Colon (tissue), 2 donors: ENCODE data around the gene CEACAM16.
"Not testable (repeated sequence)": the region's sequence is repeated elsewhere in the genome, so short reads cannot be mapped to it uniquely, and the experiment has no call there.

ENCODE experiments used
- FAIRE-seq: peaks from 2 replicates; lab custom pipeline; 2012; peaks lifted over from hg19 to GRCh38; lab: Jason Lieb, UNC
- donor health status: control.
- donor health status: control.

Gene CEACAM16

DNA sequence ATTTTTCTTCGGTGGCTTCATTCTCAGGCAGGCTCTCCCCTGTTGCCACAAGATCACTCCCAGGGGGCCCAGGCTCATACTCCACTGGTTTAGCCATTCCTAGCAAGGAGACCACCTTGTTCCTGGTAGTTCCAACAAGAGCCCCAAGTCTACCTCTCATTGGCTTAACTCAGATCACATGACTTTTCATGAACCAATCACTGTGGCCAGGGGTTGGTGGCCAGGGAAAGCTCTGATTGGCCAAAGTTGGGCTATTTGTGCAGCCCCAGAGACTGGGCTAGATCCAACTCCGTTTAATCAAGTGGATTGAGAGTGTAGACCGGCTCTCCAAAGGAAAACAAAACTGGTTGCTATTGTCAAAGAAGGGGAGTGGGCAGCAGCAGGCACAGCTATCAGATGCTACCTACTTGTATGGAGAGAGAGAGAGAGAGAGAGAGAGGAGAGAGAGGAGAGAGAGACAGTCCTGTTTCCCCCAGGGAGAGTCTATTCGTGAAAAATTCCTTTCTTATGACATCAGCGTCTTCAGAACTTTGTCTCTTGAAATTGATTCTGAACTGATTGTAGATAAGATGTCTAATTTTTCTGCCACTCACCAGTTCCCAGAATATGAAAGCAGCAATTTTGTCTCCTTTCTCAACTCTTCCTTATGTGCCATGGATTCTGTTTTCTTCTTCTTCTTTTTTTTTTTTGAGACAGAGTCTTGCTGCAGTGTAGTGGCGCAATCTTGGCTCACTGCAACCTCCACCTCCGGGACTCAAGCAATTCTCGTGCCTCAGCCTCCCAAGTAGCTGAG is 21.7 kb upstream of the CEACAM16 start:
- no peak for FAIRE-seq

DNA sequence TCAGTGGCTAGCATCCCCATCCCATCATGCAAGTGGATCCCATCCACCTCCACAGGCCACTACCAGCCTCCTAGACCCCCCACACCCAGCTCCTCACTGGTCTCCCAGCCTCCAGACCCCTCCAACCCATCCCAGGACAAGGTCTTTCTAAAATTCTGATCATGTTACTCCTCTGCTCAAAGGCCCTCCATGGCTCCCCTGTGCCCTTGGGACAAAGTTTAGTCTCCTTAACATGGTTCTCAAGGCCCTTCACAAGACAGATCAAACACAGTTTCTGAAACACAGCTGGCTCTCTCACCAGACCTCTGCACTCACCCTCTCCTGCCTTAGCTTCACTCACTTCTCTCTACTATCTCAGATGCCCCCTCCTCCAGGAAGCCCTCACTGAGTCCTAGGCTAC is 18.4 kb upstream of the CEACAM16 start:
- FAIRE-seq: no peak

DNA sequence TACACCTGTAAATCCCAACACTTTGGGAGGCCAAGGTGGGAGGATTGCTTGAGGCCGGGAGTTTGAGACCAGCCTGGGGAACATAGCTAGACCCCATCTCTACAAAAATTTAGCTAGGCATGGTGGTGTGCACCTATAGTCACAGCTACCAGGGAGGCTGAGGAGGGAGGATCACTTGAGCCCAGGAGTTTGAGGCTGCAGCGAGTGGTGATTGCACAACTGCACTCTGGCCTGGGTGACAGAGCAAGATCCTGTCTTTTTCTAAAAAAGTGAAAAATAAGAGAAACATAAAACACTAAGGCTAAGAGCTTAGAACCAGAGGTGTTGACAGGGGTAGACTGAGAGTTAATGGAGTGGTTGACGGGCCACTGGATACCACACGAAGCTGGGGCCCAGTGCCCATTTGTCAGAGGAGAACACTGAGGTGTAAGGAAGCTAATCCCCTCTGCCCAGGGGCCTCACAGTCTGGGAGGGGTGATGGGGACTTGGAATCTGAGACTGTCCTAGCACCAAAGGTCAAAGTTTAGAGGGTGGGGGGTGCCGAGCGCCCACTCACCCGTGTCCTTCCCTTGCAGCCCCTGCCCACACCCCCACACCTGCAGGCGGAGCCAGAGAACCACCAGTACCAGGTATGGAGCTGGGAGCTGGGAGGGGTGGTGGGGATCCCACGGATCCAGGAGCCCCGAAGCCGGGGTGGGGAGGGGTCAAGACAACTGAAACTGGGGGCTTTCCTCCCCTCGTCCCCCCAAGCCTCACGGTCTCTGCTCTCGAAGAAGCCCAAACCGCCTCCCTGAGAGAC is 16.8 kb upstream of the CEACAM16 start:
- no peak for FAIRE-seq

DNA sequence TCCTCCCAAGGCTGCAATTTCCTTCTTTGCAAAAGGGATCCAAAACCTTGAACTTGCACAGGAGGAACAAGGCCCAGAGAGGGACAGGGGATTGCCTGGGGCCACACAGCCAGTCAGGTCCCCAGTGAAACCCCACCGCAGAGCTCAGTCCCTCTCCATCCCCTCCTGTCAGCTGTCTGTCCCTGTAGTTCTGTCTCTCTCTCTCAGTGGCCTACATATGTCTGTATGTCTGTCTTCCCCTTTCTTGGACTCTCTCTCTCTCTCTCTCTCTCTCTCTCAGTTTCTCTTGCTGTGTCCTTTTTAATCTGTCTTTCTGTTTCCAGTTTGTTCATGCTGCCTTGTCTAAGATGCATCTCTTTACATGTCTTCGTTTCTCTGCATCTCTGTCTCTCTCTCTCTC is 16.1 kb upstream of the CEACAM16 start:
- FAIRE-seq: no peak

DNA sequence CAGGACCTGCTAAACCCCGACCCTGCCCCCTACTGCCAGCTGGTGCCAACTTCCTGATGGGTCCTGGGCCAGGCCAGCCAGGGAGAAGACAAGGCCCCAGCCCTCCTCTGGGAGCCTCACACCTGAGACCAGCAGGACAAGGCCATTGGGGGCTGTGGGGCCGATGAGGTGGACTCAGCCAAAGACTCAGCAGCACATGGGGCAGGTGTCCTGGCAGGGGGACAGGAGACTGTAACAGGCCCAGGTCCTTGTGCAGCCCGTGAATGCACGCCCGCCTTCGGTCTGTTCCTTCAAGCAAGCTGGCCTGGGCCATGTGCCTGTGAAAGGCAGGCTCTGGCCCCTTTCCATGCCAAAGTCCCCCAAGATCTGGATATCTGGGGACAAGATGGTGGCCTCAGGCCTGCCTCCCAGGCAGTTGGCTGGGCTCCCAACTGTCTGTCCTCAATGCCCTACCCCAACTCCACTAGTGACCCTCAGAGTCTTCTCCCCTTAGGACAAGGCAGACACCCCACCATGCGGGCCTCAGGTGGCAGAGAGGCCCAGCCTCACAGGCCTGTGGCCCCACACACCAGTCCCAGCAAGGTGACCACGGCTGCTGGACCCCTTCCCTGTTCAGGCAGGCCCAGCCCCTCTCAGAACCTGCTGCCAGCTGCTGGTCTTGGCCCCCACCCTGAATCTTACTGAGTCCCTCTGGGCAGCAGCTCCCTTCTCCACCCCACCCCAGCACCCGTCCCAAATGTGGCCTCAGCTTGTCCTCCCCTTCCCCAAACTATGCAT is 15.3 kb upstream of the CEACAM16 start:
- no peak for FAIRE-seq

DNA sequence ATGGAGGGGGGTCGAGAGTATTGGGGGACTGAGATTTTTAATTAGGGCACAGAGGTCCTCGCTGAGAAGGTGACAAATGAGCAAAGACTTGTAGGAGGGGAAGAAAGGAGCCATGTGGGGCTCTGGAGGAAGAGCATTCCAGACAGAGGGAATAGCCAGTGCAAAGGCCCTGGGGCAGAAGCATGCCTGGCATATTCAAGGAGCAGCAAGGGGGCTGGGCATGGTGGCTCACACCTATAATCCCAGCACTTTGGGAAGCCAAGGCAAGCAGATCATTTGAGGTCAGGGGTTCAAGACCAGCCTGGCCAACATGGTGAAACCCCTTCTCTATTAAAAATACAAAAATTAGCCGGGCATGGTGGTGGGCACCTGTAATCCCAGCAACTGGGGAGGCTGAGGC is 14.6 kb upstream of the CEACAM16 start:
- not testable (repeated sequence) for FAIRE-seq

DNA sequence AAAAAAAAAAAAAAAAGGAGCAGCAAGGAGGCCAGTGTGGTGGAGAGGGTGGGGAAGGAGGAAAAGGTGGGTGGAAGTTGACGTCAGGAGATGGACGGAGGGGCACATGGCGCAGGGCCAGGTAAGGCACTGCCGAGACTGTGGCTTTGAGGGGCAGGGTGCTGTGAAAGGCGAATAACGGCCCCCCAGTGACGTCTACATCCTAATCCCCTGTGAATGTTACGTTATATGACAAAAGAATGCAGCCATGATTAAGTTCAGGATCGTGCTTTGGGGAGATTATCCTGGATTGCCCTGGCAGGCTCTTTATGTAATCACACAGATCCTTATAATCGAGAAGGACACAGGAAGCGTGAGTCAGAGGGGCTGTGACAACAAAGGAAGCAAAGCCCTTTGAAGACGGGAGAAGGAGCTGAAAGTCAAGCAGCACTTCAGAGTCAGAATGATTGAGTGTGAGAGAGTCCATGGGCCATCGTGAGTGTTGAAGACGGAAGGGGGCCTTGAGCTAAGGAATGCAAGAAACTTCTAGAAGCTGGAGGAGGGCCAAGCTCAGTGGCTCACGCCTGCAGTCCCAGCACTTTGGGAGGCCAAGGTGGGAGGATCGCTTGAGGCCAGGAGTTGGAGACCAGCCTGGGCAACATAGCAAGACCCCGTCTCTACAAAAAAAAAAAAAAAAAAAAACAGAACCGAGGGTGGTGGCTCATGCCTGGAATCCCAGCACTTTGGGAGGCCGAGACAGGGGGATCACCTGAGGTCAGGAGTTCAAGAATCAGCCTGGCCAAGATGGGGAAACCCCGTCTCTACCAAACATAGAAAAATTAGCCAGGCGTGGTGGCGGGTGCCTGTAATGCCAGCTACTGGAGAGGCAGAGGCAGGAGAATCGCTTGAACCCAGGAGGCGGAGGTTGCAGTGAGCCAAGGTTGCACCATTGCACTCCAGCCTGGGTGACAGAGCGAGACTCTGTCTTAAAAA is 13.8 kb upstream of the CEACAM16 start:
- FAIRE-seq: no peak

DNA sequence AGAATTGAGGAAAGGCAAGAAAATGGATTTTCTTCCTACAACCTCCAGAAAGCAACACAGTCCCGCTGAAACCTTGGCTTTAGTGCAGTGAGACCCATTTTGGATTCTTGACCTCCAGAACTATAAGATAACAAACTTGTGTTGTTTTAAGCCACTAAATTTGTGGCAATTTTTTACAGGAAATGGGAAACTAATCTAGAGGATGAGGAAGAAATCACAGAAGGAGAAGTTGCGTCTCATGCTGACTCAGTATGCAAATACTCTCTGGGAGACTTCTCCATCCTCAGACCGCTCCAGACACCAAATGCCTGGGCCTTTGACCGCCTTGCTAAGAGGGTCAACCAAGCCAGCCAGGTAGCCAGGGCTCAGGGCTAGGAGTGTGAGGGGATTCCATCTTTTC is 13.1 kb upstream of the CEACAM16 start:
- no peak for FAIRE-seq

DNA sequence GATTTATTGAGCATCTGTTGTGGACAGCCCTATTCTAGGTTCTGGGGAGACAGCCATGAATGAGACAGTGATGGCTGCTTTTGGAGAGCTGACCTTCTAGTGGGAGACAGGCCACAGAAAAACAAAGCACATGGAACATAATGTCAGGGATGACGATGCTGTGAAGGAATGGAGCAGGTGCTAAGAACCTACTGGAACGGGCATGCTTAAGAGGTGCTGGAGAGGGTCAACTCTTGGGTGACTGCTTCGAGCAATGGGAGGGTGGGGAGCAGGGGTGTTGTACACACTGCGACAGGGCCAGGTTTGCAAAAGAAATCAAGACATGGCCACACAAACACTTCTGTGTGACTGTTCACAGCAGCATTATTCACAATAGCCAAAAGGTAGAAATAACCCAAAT is 12.1 kb upstream of the CEACAM16 start:
- FAIRE-seq: no peak

DNA sequence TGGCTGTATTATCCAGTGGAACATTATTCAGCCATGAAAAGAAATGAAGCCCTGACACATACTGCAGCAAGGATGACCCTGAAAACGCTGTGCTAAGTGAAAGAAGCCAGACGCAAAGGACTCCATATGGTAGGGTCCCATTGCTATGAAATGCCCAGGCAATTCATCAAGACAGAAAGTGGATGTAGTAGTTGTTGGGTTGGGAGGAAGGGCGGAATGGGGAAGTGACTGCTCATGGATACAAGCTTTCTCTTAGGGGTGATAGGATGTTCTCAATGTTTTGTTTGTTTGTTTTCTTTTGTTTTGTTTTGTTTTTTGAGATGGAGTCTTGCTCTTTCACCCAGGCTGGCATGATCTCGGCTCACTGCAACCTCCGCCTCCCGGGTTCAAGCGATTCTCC is 11.1 kb upstream of the CEACAM16 start:
- no peak for FAIRE-seq

DNA sequence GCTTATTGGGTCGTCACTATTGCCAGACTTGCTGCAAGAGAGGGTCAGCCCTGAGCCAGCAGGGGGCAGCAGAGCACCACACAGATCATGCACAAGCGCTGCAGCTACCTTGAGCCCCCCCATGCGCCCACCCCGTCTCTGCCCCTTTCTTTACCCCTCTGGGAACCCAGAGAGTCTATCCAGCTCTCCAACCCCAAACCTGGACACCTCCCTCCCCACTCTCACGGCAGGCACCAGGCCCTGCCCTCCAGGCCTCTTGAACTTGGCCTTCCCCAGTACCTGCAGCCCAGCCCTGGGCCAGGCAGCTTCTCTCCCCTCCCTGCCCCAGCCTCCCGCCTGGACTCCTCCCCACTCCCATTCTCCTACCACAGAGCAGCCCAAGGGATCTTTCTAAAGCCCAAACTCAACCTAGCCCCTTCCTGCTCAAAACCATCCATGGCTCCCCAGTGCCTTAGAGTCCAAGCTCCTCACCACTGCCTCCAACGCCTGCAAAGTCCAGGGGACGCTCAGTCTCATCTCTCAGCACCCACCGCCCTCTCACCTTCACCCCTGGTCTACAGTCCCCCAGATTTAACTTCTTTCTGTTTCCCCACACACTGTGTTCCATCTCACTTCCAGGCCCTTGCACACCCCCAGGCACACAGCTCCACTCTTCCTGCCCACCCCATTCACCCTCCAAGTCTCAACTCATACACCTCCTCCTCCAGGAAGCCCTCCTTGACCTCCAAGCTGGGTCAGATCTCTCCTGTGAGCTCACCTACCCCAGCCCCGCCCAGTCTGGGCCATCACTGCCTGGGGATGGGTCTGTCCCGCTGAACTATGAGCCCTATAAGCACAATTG is 9.4 kb upstream of the CEACAM16 start:
- FAIRE-seq: no peak

DNA sequence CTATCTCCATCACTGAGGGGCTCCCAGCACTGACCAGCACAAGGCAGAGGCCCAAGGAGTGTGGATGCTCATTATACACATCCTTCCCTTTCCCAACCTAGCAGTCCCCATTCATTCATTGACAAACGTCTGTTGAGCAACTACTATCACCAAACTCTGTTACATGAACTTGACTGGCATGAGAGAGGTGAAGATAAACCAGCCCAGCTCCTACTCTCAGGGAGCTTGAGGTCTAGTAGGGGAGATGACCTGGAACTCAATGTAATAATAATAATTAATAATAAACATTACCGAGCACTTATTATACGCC is 8.9 kb upstream of the CEACAM16 start:
- FAIRE-seq: no peak

DNA sequence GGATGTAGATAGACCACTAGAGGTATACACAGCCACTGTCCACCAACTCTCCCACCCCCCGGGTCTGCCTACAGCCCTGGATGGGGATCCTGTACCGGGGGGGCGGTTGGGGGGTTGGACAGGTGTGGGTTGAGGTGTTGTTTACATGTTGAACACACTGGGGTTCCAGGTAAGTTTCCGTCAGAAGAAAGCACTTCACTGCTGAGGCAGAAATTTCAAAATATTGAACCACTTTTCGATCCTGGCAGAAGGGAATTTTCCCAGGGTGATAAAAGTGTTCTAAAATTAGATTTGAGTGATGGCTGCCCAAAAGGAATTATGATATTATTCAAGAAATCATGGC is 6.6 kb upstream of the CEACAM16 start:
- no peak for FAIRE-seq

DNA sequence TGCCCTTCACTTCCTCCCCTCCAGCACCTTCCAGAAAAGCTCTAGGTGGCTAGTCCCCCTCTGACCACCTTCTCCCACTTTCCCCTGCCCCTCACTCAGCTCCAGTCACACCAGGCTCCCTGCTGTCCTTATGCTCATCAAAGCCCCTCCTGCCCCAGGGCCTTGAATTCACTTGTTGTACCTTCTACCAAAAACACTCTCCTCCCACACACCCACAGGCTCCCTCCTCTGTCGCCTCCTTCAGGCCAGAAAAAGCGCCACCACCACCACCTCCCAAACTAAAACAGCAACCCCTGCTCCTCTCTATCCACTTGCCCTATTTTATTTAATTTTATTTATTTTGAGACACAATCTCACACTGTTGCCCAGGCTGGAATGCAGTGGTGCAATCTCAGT is 4.8 kb upstream of the CEACAM16 start:
- no peak for FAIRE-seq

DNA sequence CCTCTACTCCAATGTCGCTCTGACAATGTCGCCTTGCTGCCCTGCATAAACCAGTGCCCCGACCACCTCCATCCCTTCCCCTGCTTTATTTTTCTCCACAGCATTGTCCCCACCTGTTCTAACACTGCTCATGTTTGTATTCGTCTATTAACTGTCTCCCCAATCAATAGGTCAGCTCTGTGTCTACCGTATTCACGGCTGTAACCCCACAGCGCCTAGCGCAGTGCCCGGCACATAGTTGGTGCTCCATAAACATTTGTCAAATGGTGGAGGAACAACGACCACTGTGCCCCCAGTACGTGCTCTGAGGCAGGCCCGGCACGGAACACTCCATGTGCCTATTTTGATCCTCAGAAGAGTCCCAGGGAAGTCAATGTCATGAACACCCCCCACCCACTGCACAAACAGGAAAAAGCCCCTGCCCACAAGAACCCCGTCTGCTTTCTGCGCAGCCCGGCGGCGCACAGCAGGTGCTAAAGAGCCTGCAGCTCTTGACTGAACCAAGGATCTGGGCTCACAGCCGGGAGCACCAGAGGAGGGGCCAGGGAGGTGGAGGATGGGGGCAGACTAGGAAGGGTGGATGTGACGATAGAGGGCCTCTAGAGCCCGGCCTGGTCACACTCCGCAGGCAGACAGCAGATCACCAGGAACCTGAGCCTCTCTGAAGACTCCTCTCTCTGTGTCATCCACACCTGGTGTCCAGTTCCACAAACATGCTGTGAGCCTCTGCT is 1.8 kb upstream of the CEACAM16 start:
- FAIRE-seq: no peak

DNA sequence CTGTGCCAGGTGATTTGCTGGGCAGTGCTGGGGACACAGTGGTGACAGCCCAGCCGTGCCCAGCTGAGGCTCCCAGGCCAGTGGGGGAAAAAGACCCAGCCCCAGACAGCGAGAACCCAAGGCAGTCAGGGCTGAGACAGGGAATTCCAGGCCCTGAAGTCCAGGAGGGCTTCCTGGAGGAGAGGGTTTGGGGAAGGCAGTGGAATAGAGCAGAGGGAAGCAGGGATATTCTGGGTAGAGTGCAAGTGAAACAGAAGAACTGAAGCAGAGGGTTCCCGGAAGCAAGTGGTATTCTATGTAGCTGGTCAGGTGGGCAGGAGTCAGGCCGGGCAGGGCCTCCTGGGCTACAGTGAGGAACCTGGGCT is 1.3 kb upstream of the CEACAM16 start:
- no peak for FAIRE-seq

DNA sequence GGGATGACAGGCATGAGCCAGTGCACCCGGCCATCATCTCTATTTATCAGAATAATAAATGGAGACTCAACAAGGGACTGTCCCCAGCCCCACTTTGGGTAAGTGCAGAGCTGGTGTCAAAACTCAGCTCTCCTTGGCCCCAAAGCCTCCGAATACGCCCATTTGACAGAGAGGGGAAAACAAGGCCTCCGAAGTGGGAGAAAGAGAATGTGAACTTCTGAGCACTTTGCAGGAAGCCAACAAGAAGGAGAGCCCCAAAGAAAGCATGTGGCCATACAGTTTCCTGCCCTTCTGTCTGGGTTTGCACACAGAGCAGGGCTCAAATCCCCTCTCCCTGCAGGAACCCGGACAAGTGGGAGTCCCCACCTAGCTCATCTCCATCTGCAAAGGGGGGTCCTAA is 1.6 kb downstream of the CEACAM16 start:
- no peak for FAIRE-seq

DNA sequence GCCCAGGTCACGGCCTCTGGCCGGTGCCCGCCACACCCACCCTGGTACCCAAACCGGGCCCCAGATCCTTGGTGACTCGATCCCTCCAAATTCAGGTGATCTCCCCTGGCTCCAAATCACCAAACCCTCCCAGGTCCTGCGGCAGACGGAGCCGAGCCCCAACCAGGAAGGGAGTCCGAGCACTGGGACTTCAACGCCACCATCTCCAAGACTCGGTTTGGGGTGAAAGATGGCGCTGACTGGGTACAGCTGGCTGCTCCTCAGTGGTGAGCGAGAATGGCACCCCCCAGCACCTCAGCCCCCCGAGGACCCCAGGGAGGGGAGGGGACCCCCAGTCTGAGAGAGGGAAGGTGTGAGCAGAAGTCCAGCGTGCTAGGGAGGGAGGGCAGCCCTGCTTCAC is 2.3 kb downstream of the CEACAM16 start:
- FAIRE-seq: no peak

DNA sequence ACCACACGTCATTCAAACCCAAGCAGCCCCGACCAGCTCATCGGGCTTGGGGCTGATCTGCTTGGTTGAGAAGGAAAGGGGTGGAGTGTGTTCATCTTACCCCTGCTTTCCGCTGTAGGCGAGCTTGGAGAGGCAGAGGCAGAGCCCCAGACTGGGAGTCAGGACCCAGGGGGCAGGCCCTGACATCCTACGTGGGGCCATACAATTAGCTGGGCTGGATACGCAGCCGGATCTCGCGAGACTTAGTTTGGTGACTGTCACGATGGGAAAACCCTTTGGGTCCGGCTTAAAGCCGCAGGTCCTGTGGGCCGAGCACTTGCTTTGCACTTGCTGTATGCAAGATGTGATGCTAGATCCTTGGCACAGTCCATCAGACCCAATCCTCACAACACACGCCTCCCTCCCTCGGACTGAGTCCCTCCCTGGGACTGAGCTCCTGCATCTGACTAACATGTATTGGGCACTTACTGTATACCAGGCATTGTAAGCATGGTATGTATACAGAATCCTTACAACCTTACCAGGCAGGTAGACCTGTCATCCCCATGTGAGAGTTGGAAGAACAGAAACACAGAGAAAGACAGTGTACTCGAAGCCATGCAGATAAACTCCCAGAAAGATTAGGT is 3.7 kb downstream of the CEACAM16 start:
- no peak for FAIRE-seq
